Prostate gland (tissue), 2 donors: ENCODE results near the gene KIF12. TPM values are rescaled to one million over a fixed set of nuclear protein-coding genes. Genes with fewer than 3 reads are reported as not detected.
A peak's percentile ranks its signal among the peaks of the same experiment; 100 is the strongest.

Source experiments
- DNase-seq: peaks from one replicate; pipeline ENCODE4 v3.0.0-alpha.2; 2019; ENCODE audit warnings: low spot score
- H3K27ac ChIP-seq, 2 donors: fragments of 200-600 bp; sonication (generic); 2 replicates each; pipeline ENCODE4 v1.5.1; 2017 to 2019
- H3K27me3 ChIP-seq: fragments of 200-600 bp; sonication (generic); replicated peaks from 2 replicates; pipeline ENCODE4 v1.5.1; 2019; ENCODE audit not compliant: insufficient read depth
- H3K36me3 ChIP-seq, 2 donors: fragments of 200-600 bp; sonication (generic); 1 replicate in 1 of 2; 2 replicates in 1 of 2; pipeline versions ENCODE4 v1.5.1 to v1.8.1; 2017 to 2019
- H3K4me1 ChIP-seq: fragments of 200-600 bp; sonication (generic); replicated peaks from 2 replicates; pipeline ENCODE4 v1.5.1; 2019
- H3K4me3 ChIP-seq, 2 donors: fragments of 200-600 bp; sonication (generic); 2 replicates each; pipeline ENCODE4 v1.5.1; 2017 to 2019
- H3K9me3 ChIP-seq: fragments of 200-600 bp; sonication (generic); 2 replicates; pipeline ENCODE4 v1.5.1; 2017
- POLR2A ChIP-seq: fragments of 450-650 bp; IDR thresholded peaks from one replicate; pipeline ENCODE4 v1.6.1; 2016; ENCODE audit warnings: antibody characterized with exemption, mild to moderate bottlenecking
- POLR2AphosphoS5 ChIP-seq: sonication (generic); formaldehyde crosslinking; IDR thresholded peaks from one replicate; pipeline ENCODE4 v1.6.1; 2017; ENCODE audit warnings: antibody characterized with exemption
- WGBS: methylation state at CpG from one replicate; pipeline ENCODE4 v1.1.5; 2018; 5-methylcytosine and 5-hydroxymethylcytosine counted together
- intact Hi-C: fragments of 100-400 bp; cut with DNase I; formaldehyde crosslinking; loops from one replicate; pipeline ENCODE4 v1.14.2; 2022
- total RNA-seq, 2 donors: library from RNA; depleted of rRNA; stranded (reverse); fragments of >200 nt; gene quantifications; one replicate each; pipeline ENCODE4 v1.1.0, GENCODE V29; 2016
- TF ChIP-seq, protein P1 (sequence below), 4 experiments: fragments of 200-600 bp in 2 of 4; fragments of 450-650 bp in 2 of 4; sonication (generic) in 2 of 4; IDR thresholded peaks; 1 replicate in 3 of 4; 2 replicates in 1 of 4; pipeline ENCODE4 v1.5.1; 2016 to 2019; ENCODE audit warnings: antibody characterized with exemption in 4 of 4, mild to moderate bottlenecking in 2 of 4, moderate library complexity in 2 of 4

The KIF12 gene
- total RNA-seq, 2 donors from 2014 or later = 8.4 to 21.5 TPM

DNA sequence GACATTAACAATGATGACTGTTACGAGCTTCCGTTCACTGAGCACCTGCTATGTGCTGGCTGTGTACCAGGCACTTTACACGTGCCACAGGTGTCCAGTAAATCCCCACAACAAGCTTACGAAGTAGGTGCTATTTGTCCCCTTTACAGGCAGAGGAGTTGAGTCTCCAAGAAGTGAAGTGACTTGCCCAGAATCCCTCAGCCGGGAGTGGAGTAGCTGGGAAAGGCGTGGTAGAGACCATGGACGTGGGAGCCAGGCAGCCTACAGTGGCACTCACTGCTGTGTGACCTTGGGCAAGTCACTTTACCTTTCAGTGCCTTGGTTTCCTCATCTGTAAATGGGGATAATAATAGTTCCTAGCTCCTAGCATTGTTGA lies 20.3 kb downstream of the KIF12 start:
- intact Hi-C loops = no loop called here
- no peaks in the 10 kb centered on the region for H3K27me3 ChIP-seq
- H3K4me1 ChIP-seq = no peaks in the 10 kb centered on the region
- no peaks in the 10 kb centered on the region for H3K9me3 ChIP-seq
- DNase-seq = no peak
- WGBS = 71% methylated on average over 7 of the region's 7 CpGs
- TF ChIP-seq POLR2AphosphoS5 (no peak), POLR2A (no peak)
- TF ChIP-seq, protein P1, sequence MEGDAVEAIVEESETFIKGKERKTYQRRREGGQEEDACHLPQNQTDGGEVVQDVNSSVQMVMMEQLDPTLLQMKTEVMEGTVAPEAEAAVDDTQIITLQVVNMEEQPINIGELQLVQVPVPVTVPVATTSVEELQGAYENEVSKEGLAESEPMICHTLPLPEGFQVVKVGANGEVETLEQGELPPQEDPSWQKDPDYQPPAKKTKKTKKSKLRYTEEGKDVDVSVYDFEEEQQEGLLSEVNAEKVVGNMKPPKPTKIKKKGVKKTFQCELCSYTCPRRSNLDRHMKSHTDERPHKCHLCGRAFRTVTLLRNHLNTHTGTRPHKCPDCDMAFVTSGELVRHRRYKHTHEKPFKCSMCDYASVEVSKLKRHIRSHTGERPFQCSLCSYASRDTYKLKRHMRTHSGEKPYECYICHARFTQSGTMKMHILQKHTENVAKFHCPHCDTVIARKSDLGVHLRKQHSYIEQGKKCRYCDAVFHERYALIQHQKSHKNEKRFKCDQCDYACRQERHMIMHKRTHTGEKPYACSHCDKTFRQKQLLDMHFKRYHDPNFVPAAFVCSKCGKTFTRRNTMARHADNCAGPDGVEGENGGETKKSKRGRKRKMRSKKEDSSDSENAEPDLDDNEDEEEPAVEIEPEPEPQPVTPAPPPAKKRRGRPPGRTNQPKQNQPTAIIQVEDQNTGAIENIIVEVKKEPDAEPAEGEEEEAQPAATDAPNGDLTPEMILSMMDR (IDR thresholded peaks at IDR 0.05) = no peak
- no peak overlapping the region for H3K27ac ChIP-seq
- H3K36me3 ChIP-seq = no peaks in the 10 kb centered on the region
- no peak overlapping the region for H3K4me3 ChIP-seq

DNA sequence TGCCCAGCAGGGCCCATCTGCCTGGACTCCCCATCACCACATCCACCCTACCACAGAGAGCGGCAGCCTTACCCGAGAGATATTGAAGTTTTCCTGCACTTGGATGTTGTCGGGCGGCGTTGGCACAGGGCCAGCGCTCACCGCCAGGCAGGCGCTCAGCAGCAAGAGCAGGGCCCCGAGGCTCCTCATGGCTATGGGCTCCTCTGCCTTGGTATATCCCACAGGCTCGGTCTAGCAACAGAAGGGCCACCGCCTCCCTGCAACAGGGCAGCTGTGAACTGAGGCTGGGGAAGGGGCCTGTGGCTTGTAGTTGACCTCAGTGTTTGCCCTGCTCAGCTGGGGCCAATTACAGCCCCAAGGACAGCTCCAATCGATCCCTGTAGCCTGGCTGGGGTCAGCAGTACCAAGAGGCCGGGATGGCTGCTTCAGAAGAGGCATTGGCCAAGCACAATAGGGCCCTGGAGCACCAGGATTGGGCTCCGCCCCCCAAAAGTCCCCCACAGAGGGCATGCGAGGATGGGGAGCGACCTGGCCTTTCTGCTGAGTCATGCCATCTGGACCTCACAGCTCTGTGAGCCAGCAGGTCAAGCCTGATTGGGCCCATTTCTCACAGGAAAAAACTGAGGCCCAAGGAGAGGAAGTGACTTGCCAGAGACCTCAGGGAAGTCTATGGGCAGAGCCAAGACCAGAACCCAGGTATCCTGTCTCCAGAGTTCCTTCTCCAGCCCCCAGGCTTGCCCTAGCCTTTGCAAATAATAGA lies 20.9 kb downstream of the KIF12 start, which contains the start of gene AMBP:
TSS of gene AMBP (minus strand) at position 280 of the 760 bp plus-strand sequence. CDS start at position 189, 91 bp downstream.
- intact Hi-C loops = no loop called here
- WGBS = 55% methylated on average over 13 of the region's 16 CpGs
- Histone ChIP-seq H3K27me3 (no peaks in the 10 kb centered on the region), H3K27ac (no peak within 1 kb of the TSS), H3K4me1 (no peaks in the 10 kb centered on the region), H3K4me3 (no peak within 1 kb of the TSS), H3K36me3 (no peaks in the 10 kb centered on the region), H3K9me3 (no peaks in the 10 kb centered on the region)
- TF ChIP-seq POLR2A (no peak), POLR2AphosphoS5 (no peak)
- TF ChIP-seq, protein P1 (IDR thresholded peaks at IDR 0.05) = no peak
- peak; percentile 32 for DNase-seq

DNA sequence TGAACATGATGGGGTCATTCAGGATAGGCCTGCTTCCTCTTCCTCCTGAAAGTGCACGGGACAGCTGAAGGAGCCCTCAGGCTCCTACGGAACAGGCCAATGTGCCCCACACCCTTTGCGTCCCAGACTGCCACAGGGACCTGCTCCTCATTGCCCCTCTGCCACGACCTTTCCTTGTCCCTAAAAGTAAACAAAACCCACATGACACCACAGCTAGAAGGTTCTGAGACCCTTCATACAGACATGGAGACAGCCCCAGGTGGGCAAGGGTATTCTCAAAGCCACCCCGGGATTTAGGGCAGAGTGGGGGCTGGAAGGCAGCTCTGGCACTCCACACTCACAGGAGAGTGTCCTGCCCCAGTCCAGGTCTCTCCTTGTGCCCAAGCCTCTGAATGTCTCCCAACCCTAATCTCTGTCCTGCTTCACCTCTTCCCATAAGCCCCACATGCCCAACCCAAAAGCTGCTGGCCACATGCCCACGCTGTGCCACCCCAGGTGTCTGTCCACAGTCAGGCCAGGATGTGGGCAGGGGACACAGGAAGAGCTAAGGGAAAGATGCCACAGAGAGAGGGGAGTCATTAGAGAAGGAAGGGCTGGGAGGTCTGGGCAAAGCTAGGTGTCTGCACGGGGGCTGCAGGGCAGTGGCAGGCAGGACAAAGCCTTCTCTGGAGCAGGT lies 21.8 kb downstream of the KIF12 start:
- intact Hi-C loops = no loop called here
- TF ChIP-seq POLR2A (no peak), POLR2AphosphoS5 (no peak)
- TF ChIP-seq, protein P1 (IDR thresholded peaks at IDR 0.05) = no peak
- H3K36me3 ChIP-seq = no peaks in the 10 kb centered on the region
- no peaks in the 10 kb centered on the region for H3K9me3 ChIP-seq
- no peak overlapping the region for H3K27ac ChIP-seq
- no peak overlapping the region for H3K4me3 ChIP-seq
- no peaks in the 10 kb centered on the region for H3K4me1 ChIP-seq
- no peak for DNase-seq
- WGBS = 86% methylated on average over 7 of the region's 7 CpGs
- H3K27me3 ChIP-seq = no peaks in the 10 kb centered on the region

DNA sequence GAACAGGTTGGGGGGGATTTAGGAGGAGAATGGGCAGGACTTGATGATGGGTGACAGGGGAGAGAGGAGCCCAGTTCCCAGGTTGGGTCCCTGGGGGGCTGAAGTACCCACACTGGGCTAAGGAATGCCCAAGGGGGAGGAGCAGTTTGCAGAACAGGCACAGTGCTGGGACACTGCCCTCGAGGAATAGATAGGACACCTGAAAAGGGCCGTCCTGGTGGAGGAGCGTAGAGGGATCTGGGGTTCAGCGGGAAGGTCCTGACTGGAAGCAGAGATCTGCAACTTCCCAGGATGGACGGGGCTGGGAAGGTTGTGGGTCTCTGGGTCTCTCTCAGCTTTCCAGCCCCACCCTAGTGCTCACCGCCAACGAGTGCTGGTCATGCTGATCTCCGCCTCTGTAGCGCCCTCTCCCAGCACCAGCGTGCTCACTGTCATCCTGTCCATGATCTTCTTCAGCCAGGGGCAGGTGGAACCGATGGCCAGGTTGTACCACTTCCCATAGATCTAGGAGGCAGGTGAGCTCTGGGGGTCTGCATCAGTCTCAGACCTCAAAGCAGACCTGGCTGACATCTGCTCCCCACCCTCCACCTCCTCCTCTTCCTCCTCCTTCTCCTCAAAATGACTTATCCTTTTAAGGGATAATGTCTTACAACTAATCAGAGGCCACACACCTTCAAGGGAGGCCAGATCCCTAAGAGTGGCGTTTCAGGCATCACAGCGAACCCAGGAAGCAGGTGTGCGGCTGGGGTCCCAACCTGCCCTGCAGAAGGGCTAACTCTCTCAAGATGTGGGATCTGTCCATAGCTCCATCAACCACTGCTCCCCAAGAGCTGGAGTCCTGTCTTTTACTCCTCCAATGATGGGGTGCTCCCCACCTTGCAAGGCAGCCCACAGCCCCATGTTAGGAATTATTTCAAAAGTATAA lies 22.6 kb downstream of the KIF12 start:
- Histone ChIP-seq H3K4me3 (no peak overlapping the region), H3K9me3 (no peaks in the 10 kb centered on the region), H3K4me1 (peaks cover 3% of the 10 kb centered on the region), H3K27me3 (no peaks in the 10 kb centered on the region), H3K27ac (no peak overlapping the region), H3K36me3 (no peaks in the 10 kb centered on the region)
- TF ChIP-seq, protein P1 (IDR thresholded peaks at IDR 0.05) = no peak
- no peak for TF ChIP-seq POLR2AphosphoS5
- TF ChIP-seq POLR2A = no peak
- WGBS = 90% methylated on average over 14 of the region's 14 CpGs
- intact Hi-C loops = no loop called here
- DNase-seq = no peak
